Astrocyte (in vitro differentiated cells and primary cell): ENCODE measurements around the gene PACS2.

Experiments used
- EZH2 ChIP-seq: IDR thresholded peaks from 2 replicates; pipeline ENCODE4 v1.6.1; 2012; ENCODE audit warnings: mild to moderate bottlenecking, low read length, inconsistent platforms; ENCODE audit not compliant: insufficient read depth
- TF ChIP-seq, protein P1 (sequence below): IDR thresholded peaks from 2 replicates; pipeline ENCODE4 v1.5.1; 2011; ENCODE audit warnings: low read depth, mild to moderate bottlenecking, inconsistent platforms, low read length, moderate library complexity; ENCODE audit not compliant: insufficient read depth

- TF ChIP-seq, protein P1, sequence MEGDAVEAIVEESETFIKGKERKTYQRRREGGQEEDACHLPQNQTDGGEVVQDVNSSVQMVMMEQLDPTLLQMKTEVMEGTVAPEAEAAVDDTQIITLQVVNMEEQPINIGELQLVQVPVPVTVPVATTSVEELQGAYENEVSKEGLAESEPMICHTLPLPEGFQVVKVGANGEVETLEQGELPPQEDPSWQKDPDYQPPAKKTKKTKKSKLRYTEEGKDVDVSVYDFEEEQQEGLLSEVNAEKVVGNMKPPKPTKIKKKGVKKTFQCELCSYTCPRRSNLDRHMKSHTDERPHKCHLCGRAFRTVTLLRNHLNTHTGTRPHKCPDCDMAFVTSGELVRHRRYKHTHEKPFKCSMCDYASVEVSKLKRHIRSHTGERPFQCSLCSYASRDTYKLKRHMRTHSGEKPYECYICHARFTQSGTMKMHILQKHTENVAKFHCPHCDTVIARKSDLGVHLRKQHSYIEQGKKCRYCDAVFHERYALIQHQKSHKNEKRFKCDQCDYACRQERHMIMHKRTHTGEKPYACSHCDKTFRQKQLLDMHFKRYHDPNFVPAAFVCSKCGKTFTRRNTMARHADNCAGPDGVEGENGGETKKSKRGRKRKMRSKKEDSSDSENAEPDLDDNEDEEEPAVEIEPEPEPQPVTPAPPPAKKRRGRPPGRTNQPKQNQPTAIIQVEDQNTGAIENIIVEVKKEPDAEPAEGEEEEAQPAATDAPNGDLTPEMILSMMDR, result no peak
- no peak for TF ChIP-seq EZH2
Observed at GRCh38 chr14:105388110-105388951, 73.8 kb downstream of the PACS2 start.
